Skeletal muscle tissue (tissue), 4 donors: ENCODE results near the gene SKIDA1. TPM values are rescaled to one million over a fixed set of nuclear protein-coding genes. Genes with fewer than 3 reads are reported as not detected.

Experiments used
- H3K27ac ChIP-seq: one replicate; pipeline ENCODE4 v1.7.0; 2013; ENCODE audit warnings: mild to moderate bottlenecking, low read depth, low read length, inconsistent platforms
- H3K27me3 ChIP-seq, 3 donors: one replicate each; pipeline ENCODE4 v1.7.0; 2013; ENCODE audit warnings: low read length in 3 of 3; ENCODE audit not compliant: control insufficient read depth in 3 of 3, insufficient read depth in 3 of 3
- H3K36me3 ChIP-seq, 3 donors: one replicate each; pipeline ENCODE4 v1.7.0; 2013; ENCODE audit warnings: low read length in 3 of 3; ENCODE audit not compliant: control insufficient read depth in 3 of 3, insufficient read depth in 3 of 3
- H3K4me1 ChIP-seq, 3 donors: one replicate each; pipeline ENCODE4 v1.7.0; 2013; ENCODE audit warnings: low read length in 3 of 3, mild to moderate bottlenecking in 3 of 3; ENCODE audit not compliant: control insufficient read depth in 3 of 3, insufficient read depth in 3 of 3
- H3K4me3 ChIP-seq, 3 donors: one replicate each; pipeline ENCODE4 v1.7.0; 2013; ENCODE audit warnings: low read length in 3 of 3
- H3K9ac ChIP-seq, 3 donors: one replicate each; pipeline ENCODE4 v1.7.0; 2013; ENCODE audit warnings: low read length in 3 of 3, mild to moderate bottlenecking in 3 of 3, moderate library complexity in 2 of 3, low read depth in 1 of 3
- H3K9me3 ChIP-seq, 3 donors: one replicate each; pipeline ENCODE4 v1.7.0; 2013; ENCODE audit warnings: low read length in 3 of 3; ENCODE audit not compliant: control insufficient read depth in 3 of 3
- total RNA-seq: library from RNA; depleted of rRNA; stranded (reverse); fragments of >200 nt; gene quantifications from one replicate; pipeline ENCODE4 v1.2.3, GENCODE V29; 2014
- donor health status: Osteomylitis.

SKIDA1 gene
- total RNA-seq, 1 donor from 2014 or later, result 2.1 TPM

GRCh38 chr10:21522631-21523406, 2.7 kb downstream of the SKIDA1 start:
- Histone ChIP-seq H3K9ac (no peak overlapping the region), H3K27ac (peak overlapping the region; percentile 14), H3K9me3 (no peaks in the 10 kb centered on the region), H3K4me3 (no peak overlapping the region), H3K4me1 (peaks cover 8 to 30% (median 20%) of the 10 kb centered on the region in 3 donors), H3K27me3 (no peaks in the 10 kb centered on the region), H3K36me3 (no peaks in the 10 kb centered on the region)

- H3K36me3 ChIP-seq, result no peaks in the 10 kb centered on the region
- H3K27ac ChIP-seq, result no peak overlapping the region
- no peaks in the 10 kb centered on the region for H3K9me3 ChIP-seq
- peak overlapping the region in 1 of 3 donors; percentile 49 for H3K4me3 ChIP-seq
- H3K4me1 ChIP-seq, result peaks cover 8 to 33% (median 25%) of the 10 kb centered on the region in 3 donors
- H3K27me3 ChIP-seq, result no peaks in the 10 kb centered on the region
- peak overlapping the region in 2 of 3 donors; percentile 1 to 72 for H3K9ac ChIP-seq
Observed at GRCh38 chr10:21521751-21522533, 3.5 kb downstream of the SKIDA1 start.

GRCh38 chr10:21520949-21521348, 4.5 kb downstream of the SKIDA1 start:
- Histone ChIP-seq H3K4me1 (peaks cover 13 to 34% (median 31%) of the 10 kb centered on the region in 3 donors), H3K4me3 (peak overlapping the region in 2 of 3 donors; percentile 18 to 52), H3K27me3 (no peaks in the 10 kb centered on the region), H3K9ac (peak overlapping the region; percentile 4 to 72 (median 36)), H3K27ac (peak overlapping the region; percentile 15), H3K9me3 (no peaks in the 10 kb centered on the region), H3K36me3 (no peaks in the 10 kb centered on the region)

- Histone ChIP-seq H3K9ac (peak overlapping the region in 2 of 3 donors; percentile 36 to 72), H3K27me3 (no peaks in the 10 kb centered on the region), H3K27ac (peak overlapping the region; percentile 15), H3K4me3 (no peak overlapping the region), H3K36me3 (no peaks in the 10 kb centered on the region), H3K9me3 (no peaks in the 10 kb centered on the region), H3K4me1 (peaks cover 18 to 38% (median 33%) of the 10 kb centered on the region in 3 donors)
Observed at GRCh38 chr10:21520509-21520908, 5.0 kb downstream of the SKIDA1 start.

DNA sequence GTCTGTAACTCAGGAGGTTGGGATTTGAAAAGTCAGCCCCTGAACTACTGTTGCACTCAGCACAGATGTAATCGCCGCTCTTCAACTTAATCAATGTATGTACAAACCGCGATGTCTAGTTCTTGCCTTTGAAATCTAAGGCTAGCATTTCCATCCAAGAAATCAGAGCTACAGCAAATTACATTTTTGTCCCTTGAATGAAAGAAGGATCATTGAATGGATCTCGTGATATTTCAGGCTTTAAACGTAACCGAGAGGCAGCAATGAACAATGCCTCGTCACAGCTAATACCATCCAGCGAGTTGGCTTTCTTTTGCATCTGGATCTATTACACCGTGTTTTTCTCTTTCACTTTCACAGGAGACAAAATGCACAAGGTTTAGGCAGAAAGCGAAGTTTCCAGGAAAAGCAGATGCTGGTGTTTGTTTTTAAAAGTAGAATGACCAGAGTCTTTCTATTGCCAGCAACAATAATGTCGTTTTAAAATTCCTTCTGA, 5.5 kb downstream of the SKIDA1 start:
- Histone ChIP-seq H3K36me3 (no peaks in the 10 kb centered on the region), H3K27ac (peak overlapping the region; percentile 76), H3K27me3 (peaks cover 0 to 2% (median 0%) of the 10 kb centered on the region in 3 donors), H3K9ac (peak overlapping the region; percentile 70 to 83 (median 76)), H3K4me3 (peak overlapping the region; percentile 73 to 86 (median 81)), H3K4me1 (peaks cover 16 to 35% (median 34%) of the 10 kb centered on the region in 3 donors), H3K9me3 (no peaks in the 10 kb centered on the region)

DNA sequence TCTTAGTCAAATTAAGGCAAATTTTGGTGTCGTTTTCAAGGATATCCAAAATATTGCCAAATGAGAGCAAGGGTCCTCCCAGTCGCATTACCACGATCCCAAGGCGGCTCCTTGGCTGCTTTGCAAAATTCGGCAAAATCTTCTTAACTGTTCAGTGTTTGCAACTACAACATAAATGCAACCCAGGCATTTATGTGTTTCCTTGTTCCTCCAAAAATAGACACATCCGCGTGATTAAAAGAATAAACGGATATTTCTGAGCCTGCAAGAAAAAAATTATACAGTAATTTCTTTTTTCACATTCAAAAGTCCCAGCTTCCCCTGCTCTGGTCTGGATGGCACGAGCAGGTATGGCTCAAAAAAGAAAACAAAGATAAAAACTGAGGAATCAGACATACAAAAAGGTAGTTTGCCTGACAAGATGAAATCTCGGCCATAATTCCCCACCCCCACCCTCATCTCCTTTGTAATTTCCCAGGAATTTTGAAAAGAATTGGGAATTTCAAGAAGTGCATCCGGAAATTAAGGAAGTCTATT, 6.0 kb downstream of the SKIDA1 start:
- Histone ChIP-seq H3K27me3 (peaks cover 0 to 4% (median 0%) of the 10 kb centered on the region in 3 donors), H3K36me3 (no peaks in the 10 kb centered on the region), H3K27ac (peak overlapping the region; percentile 76), H3K9ac (peak overlapping the region; percentile 70 to 83 (median 76)), H3K9me3 (no peaks in the 10 kb centered on the region), H3K4me3 (peak overlapping the region; percentile 73 to 86 (median 81)), H3K4me1 (peaks cover 14 to 35% (median 34%) of the 10 kb centered on the region in 3 donors)

DNA sequence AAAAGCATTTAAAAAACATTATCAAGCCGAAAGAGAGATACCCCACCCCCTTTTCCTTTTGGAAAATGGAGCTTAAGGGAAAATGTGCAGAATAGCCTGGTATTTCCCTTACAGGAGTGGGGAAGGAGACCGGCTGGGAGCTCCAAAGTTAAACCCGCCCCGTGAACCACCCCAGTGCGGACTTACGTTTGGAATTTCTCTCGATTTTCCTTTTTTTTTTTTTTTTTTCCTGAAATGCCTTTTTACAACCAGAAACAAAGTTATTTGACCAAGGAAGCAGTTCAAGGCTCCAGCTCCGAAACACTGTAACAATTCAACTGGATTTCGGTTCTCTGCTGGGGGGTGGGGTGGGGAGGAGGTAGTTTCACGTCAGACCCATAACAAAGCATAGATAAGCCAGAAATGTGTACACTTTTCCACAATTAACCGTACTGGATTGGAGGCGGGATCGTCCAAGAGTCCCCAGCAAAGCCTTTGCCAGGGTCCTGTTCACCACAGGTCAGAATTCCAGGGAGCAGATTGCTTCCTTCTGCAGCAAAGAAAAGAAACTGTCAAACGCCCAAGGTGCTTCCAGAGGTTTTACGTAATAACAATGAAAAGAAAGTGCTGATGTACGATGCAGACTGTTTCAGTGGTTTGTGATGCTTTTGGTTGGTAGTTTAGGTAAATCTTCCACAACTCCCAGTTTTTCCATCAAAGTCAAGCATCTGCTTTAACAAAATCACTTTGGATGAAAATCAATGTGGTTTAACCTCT, 6.7 kb downstream of the SKIDA1 start:
- H3K4me3 ChIP-seq, result peak overlapping the region; percentile 73 to 86 (median 81)
- peaks cover 0 to 4% (median 0%) of the 10 kb centered on the region in 3 donors for H3K27me3 ChIP-seq
- peak overlapping the region; percentile 76 for H3K27ac ChIP-seq
- no peaks in the 10 kb centered on the region for H3K9me3 ChIP-seq
- H3K4me1 ChIP-seq, result peaks cover 14 to 34% (median 32%) of the 10 kb centered on the region in 3 donors
- H3K9ac ChIP-seq, result peak overlapping the region; percentile 70 to 83 (median 76)
- H3K36me3 ChIP-seq, result no peaks in the 10 kb centered on the region

DNA sequence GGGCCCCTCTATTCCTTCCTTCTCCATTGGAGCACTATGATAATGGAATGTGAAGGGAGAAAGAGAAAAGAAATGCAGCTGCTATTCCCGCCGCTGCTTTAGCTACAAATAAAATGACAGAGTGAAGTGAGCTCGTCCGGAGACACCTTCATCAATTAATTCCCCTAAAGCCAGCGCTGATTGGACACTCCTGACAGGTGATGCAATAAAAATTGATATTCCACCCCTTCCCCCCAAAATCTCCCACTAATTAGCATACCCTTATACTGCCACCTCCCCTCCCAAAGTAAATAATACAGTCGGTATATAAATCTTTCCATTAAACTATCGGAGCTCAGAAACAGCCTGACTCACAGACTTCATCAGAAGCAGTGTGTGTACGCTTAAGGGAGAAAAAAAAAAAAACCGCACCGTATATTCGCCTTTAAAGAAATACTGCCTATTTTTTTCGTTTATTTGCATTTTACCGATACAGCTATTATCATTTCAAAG, 7.3 kb downstream of the SKIDA1 start:
- H3K4me3 ChIP-seq, result peak overlapping the region; percentile 73 to 86 (median 81)
- H3K9me3 ChIP-seq, result no peaks in the 10 kb centered on the region
- peaks cover 14 to 34% (median 30%) of the 10 kb centered on the region in 3 donors for H3K4me1 ChIP-seq
- peak overlapping the region; percentile 76 for H3K27ac ChIP-seq
- peaks cover 0 to 4% (median 0%) of the 10 kb centered on the region in 3 donors for H3K27me3 ChIP-seq
- no peaks in the 10 kb centered on the region for H3K36me3 ChIP-seq
- peak overlapping the region; percentile 70 to 83 (median 76) for H3K9ac ChIP-seq
